Measurements from ENCODE around the gene CELF4. TPM values are rescaled to one million over a fixed set of nuclear protein-coding genes. Genes with fewer than 3 reads are reported as not detected.

The CELF4 gene
- total RNA-seq, 1 experiment from 2014 or later, result not detected

DNA sequence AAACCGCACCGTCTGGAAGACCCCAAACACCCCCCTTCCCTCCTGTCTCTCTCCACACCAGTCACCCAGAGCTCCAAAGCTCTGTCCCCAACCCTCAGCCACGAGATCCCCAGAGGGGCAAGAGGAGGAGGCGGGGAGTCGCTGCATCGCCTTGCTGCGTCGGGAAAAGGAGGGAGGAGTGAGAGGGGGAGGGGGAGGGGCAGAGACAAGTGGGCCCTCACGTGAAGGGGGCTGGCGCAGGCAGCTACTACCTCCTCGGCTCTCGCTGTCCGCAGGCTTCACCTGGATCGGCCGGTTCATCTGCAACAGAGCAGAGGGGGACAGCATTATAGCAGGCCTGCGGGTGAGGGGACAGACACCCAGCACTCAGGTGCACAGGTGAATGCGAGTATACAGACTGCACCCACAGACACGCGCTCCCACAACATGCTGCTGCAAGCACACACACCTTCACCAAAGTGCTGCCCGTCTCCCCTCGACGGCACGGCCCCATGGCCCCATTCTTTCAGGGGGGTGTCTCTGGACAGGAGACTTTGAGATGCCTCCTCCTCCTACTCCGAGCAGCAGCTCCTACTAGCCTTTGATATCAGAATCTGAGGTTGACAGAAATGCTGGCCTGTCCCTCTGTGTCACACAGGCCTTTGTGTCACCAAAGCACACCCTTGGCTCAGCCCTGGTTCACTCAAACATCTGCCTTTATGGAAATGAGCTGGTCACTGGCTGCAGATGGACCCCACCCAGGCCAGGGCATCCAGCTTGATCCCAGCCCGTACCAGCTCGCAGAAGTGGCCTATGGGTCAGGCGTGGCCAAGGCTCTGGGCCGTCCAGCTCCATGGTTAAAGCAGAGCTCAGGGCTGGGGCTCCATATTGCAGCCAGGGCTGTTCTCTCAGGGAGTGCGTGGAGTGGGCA, 243.8 kb downstream of the CELF4 start:
- DNase-seq (ENCODE audit: low read depth), result no peak

DNA sequence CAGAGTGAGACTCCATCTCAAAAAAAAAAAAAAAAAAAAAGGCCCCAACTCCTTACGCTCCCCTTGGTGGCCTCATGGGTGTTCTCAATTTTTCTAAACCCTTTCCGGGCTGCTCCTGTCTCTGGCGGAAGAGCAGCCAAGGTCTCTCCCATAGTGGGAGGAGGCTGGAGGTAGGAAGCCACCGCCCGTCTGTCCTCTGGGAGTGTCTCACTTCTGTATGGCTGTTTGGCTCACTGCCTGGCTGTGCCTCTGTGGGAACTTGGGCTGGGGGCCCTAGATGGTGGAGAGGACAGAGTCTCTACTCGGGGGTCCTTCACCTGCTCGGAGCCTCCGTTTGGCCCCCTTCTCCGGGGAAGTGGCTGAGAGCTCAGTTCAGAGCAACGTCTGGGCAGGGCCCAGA, 245.3 kb downstream of the CELF4 start:
- DNase-seq (ENCODE audit: low read depth), result no peak

DNA sequence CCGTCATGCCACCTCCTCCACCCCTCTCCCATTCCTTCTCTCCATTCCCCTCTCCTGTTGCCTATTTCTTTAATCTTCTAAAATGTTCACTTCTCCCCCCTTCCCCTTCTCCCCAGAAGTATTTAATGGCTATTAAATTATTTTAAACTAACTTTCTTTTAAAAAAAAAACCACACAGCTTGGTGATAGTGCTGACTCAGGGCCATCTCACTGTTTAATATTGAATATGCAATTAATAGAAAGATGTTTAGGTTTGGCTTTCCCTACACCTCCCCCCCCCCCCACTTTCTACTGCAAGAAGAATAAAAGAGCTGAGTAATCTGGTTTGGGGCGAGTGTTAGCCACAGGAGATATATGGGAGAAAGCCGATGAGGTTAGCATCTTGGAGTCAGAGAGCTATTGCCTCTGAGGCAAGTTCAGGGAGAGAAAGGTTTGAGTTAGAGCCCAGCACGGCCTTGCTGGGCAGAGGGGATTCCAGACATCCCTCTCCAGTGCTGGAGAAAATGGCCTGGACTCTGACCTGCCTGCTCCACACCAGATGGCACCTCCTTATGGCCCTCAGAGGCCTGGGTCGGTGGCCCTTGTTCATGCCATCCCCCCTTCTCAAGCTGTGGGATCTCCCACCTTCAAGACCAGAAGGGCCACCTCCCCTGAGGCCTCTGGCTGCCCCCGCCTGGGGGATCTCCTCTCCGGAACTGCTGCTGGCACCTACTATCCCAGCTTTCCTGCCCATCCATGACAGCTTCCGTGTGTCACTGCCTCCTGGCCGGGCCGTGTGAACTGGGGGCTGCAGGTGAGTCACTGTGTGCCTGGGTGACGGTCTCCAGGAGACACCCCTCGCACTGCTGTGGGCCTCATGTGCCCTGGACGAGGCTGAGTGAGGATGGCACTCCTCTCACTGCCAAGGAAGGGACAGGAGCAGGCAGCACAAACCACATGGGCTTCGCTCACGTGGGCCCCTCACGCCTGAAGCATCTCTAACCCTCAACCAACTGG, 246.9 kb downstream of the CELF4 start:
- DNase-seq (ENCODE audit: low read depth), result no peak

DNA sequence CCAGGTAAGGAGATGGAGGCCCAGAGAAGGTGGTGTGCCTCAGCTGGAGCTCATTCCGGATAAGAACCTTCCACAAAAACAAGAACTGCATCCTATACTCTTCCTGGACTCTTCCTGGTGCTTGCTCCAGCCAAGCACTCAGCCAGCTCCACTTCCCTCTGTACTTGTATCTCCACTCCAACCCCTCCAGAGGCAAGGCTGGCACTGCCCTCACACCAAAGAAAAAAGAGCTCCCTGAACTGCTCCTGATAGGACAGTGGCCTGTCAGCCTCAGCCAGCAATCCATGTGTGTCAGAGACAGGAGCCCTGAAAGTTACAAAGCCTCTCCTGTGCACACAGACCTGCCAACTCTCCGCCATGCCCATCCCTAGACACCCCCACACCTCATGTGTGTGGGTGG, 248.1 kb downstream of the CELF4 start:
- DNase-seq (ENCODE audit: low read depth), result no peak

DNA sequence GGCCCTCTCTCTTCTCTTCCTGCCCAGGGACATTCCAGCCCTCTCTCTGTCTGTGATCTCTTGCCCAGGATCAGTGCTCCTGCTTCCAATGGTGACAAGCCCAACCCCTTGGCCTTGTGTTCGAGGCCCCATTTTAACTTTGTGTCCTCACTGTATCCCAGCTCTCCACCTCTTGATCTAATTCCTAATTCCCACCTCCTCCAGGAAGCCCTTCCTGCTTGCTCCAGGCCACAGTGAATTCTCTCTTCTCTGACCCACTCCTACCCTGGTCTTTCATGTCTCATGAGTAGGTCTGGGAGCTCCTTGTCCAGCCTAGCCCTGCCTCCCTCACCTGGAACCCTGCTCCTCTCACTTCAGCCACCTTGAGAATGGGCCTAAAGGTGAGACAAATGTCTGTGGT, 249.1 kb downstream of the CELF4 start:
- no peak for DNase-seq (ENCODE audit: low read depth)

- no peak for DNase-seq (ENCODE audit: low read depth)
These were observed 249.7 kb downstream of the CELF4 start for GRCh38 chr18:37315935-37316334.

DNA sequence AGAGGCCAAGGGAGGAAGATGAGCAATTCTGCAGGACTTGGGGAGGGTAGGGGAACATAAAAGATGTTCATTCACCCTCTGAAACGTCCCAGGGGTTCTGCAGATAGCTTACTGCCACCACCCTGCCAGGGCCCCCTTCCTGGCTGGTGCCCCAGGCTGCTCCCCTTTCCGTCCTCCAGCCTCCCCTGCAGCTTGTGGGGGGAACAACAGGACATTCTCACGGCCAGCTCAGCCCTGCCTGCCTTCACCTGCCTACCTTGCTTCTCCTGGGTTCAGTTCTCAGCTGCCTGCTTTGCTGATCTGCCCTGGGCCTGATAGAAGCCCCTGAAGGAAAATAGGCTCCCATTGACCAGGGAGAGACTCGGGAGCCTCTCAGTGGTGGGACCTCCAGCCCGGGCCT, 251.1 kb downstream of the CELF4 start:
- DNase-seq (ENCODE audit: low read depth), result no peak

DNA sequence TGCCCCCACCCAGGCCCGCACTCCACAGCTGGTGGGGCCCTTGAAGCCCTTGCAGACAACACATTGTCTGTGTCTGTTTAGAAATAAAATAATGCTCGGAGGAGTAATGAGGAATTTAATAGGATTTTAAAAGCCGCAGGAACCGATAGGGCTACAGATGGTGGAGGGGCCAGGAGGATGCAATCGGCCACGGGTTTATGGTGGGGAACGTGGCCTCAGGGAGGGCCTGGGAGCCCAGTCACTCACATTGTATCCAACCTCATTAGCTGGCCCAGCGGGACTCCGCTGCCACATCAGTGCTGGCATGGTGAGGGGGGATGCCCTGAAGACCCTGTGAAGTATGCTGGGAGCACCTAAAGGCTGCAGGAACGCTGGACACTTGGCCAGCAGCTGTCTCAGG, 252.0 kb downstream of the CELF4 start:
- DNase-seq (ENCODE audit: low read depth), result no peak

- DNase-seq (ENCODE audit: low read depth), result no peak
These were observed 255.7 kb downstream of the CELF4 start for GRCh38 chr18:37309861-37310260.

GRCh38 chr18:37309059-37309458, 256.5 kb downstream of the CELF4 start:
- DNase-seq (ENCODE audit: low read depth), result peak; percentile 9

DNA sequence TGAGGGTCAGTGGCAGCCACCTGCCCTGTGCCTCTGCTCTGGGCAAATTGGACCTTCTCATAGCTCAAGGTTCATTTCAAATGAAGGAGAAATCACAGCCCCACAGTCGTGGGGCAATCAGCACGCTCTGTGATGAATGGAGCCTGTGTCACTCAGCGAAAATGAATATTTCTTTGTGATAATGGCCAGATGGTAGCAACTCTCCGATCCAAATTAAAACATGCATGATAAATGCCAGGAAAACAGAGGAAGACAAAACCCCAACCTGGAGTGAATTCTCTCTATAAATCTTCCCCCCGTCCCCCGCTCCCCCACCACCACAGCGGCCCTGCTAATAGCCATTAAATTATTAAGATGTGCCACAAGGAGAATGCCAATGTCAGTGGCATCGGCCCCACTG, 258.4 kb downstream of the CELF4 start:
- DNase-seq (ENCODE audit: low read depth), result no peak

DNA sequence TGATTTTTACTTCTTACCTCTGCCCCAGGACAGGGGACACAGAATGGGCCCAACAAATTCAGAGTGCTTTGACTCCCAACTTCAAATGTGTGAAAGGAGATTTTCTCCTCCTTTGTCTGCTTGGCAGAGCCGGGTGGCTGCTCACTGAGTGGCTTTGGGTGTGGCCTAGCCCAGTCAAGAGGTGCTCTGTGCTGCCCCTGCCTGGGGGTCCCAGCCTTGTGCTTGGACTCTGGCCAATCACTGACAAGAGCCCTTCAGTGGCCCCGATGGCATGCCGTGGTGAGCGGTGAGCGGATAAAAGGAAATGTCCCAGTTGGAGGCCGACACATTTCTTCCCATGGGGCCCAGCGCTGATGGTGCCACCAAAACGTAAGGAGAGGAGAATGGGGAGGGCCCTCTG, 259.2 kb downstream of the CELF4 start:
- no peak for DNase-seq (ENCODE audit: low read depth)

DNA sequence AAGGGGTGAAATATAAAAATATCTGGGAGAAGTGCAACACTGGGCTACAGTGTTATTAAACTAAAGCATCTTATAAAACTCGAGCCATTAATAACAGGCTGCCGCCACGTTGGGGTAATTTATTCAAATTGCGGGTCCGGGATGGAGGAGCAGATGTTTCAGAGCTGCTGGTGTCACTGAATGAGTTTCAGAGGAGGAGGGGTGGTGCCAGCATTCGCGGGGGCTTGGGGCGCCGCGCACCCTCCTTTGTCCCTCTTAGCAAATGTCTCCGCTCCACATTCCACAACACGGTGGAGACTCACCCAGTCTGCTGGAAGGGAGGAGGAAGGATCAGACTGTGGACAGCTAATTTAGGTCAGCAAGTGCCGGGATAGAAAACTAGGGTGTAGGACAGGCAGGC, 260.5 kb downstream of the CELF4 start:
- no peak for DNase-seq (ENCODE audit: low read depth)

DNA sequence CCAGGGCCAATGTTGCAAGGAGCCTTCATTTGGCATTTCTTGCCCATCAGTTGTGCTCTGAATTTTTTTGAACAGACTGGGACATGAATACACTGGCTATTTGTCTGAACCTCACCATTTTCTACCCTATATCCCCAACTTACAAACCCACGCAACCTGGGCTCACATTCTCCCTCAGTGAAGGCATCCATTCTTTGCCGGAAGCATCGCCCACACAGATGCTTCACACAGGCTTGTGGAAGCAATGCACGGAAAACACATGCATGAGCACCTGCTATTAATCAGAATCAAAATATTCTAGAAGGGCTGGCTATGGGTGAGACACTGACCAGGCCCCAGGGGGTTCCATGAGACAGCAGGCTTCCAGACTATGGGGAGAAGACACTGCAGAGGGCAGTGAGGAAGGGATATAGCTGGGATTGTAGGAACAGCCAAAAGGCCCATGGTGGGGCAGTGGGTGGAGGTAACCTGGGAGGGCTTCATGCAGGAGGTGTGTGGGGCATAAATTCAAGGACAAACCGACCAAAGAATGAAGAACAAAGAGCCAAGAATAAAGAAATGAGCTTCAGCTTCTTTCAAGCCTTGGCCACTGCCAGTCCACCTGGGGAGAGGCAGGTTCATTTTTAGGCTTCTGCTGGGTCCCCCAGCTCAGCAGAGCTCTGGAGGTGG, 261.5 kb downstream of the CELF4 start:
- no peak for DNase-seq (ENCODE audit: low read depth)

DNA sequence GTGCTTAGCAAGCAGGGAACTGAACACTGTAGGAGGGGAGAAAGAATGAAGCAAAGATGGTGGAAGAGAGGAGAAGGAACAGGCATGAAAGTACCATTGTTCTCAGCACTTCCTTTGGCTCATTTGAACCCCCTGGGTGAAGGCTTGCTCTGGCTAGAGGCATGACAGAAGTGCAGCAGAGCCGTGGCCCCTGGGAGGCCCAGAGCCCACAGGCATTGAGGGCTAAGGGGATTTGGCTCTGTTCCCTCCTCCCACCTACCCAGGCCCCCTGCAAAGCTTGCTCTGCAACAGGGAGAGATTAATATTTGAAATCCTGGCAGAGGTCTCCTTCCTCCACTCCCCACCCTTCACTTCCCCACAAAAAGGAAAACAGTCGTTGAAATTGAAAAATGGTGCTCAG, 262.6 kb downstream of the CELF4 start:
- DNase-seq (ENCODE audit: low read depth), result no peak

GRCh38 chr18:37302519-37302918, 263.1 kb downstream of the CELF4 start:
- no peak for DNase-seq (ENCODE audit: low read depth)

DNA sequence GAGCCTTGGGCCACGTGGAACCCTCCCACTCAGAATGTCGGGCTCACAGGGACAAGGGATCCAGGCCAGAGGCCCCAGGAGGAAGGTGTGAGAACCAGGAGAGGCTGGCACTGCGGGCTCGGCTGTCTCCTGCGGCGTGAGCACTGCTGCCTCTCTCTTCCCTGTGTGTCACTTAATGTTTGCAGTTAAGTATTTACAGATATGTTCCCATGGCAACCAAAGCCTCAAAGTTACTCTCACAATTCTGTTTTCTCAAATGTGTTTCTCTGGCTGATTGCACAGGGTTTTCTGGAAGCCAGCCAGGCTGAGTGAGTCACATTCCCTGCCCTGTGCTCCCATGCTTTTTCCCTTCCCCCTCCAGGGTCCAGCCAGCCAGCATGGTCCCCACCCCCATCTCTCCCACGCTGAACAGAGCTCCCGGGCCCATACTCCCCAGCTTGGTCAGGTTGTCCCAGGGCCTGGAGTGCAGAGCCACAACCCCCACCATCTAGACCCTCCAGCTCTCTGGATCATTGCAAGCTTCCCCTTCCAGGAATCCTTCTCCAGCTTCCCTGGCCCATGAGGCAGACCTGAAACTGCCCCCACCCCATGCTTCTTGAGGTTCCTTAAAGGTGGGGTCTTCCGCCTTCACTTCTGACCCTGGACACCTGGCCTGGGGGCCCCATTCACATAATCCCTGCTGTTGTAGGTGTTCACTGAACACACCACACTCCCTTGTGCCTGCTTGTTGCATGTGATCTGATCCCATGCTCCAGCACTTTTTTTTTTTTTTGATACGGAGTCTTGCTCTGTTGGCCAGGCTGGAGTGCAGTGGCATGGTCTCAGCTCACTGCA, 265.9 kb downstream of the CELF4 start:
- DNase-seq (ENCODE audit: low read depth), result peak; percentile 95

DNA sequence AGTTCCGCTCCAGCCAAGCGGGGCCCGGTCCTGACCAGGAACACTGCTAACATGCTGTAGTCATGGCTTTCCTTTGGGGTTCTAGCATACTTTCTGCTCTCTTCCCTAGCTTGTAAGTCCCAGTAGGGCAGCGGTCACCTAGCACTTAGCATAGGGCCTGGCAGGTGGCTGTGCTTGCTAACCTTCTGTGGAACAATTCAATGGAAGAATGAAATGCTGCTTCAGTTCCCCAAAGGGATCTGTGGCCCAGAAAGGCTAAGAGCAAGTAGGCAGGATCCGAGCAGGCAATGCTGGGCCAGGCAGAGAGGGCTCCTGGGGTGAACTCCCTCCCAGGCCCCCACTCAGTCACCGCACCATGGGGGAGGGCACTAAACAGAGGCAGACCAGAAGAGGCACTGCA, 266.8 kb downstream of the CELF4 start:
- DNase-seq (ENCODE audit: low read depth), result no peak

DNA sequence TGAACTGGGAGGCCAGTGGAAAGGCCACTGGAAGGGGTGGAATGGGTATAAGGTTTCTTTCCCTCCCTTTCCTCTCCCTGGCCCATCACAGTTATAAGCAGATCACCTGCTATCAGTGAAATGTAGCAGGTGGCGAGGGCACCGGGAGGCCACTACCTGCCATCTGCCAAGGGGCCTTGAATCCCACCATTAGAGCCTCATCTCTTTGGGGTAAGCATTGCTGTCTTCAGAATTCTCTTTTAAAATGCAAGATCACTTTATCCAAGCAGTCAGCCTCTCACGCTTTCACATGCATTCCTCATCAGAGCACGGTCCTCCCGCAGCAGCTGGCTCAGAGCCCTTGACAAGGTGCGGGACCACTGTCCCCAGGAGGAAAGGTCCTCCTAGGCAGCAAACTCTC, 268.5 kb downstream of the CELF4 start:
- DNase-seq (ENCODE audit: low read depth), result no peak

GRCh38 chr18:37294951-37295350, 270.6 kb downstream of the CELF4 start:
- peak; percentile 14 for DNase-seq (ENCODE audit: low read depth)

- DNase-seq (ENCODE audit: low read depth), result no peak
These were observed 272.2 kb downstream of the CELF4 start for GRCh38 chr18:37293359-37293758.
